Measurements from ENCODE around the gene GRIA4.

DNA sequence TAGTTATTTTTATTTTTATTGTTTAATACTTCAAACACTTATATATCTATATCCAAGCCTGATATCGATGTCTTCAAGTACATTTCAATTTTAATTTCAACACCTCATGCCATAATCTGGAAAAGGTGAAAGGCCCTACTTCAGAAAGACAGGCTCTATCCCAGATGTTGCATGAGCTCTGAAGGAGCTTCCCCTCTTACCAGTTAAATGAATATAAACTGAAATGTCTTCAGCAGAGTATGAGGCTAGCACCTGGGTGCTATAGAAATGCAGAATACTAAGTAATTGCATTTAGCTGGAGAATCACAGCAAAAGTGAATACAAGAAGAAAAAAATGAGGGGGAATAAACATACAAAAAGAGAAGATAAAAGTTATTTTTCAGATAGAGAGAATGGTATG, 11.5 kb upstream of the GRIA4 start:
- TF ChIP-seq, protein P1, sequence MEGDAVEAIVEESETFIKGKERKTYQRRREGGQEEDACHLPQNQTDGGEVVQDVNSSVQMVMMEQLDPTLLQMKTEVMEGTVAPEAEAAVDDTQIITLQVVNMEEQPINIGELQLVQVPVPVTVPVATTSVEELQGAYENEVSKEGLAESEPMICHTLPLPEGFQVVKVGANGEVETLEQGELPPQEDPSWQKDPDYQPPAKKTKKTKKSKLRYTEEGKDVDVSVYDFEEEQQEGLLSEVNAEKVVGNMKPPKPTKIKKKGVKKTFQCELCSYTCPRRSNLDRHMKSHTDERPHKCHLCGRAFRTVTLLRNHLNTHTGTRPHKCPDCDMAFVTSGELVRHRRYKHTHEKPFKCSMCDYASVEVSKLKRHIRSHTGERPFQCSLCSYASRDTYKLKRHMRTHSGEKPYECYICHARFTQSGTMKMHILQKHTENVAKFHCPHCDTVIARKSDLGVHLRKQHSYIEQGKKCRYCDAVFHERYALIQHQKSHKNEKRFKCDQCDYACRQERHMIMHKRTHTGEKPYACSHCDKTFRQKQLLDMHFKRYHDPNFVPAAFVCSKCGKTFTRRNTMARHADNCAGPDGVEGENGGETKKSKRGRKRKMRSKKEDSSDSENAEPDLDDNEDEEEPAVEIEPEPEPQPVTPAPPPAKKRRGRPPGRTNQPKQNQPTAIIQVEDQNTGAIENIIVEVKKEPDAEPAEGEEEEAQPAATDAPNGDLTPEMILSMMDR (IDR thresholded peaks at IDR 0.05): no peak
- no peak for TF ChIP-seq EZH2 (IDR thresholded peaks at IDR 0.05)

All from neural progenitor cell (in vitro differentiated cells).